Hepatocyte (in vitro differentiated cells): Measurements from ENCODE around the gene GRK4. TPM values are rescaled to one million over a fixed set of nuclear protein-coding genes. Genes with fewer than 3 reads are reported as not detected.
"Not testable (repeated sequence)": the region's sequence is repeated elsewhere in the genome, so short reads cannot be mapped to it uniquely, and the experiment has no call there.

Source experiments
- DNase-seq: peaks from one replicate; pipeline ENCODE4 v3.0.0-alpha.2; 2016; ENCODE audit warnings: low spot score
- H2AFZ ChIP-seq: fragments of 200-600 bp; sonication (generic); 2 replicates; pipeline ENCODE4 v1.6.0; 2016; ENCODE audit warnings: antibody characterized with exemption, mild to moderate bottlenecking
- H3K27ac ChIP-seq: fragments of 200-600 bp; sonication (generic); 2 replicates; pipeline ENCODE4 v1.5.1; 2016; ENCODE audit warnings: mild to moderate bottlenecking
- H3K27me3 ChIP-seq: fragments of 200-600 bp; sonication (generic); 2 replicates; pipeline ENCODE4 v1.6.1; 2016
- H3K36me3 ChIP-seq: fragments of 200-600 bp; sonication (generic); replicated peaks from 2 replicates; pipeline ENCODE4 v1.5.1; 2016; ENCODE audit warnings: low read depth; ENCODE audit not compliant: insufficient read depth
- H3K4me1 ChIP-seq: fragments of 200-600 bp; sonication (generic); 2 replicates; pipeline ENCODE4 v1.5.1; 2016; ENCODE audit warnings: mild to moderate bottlenecking, moderate library complexity; ENCODE audit not compliant: insufficient read depth
- H3K4me2 ChIP-seq: fragments of 200-600 bp; sonication (generic); 2 replicates; pipeline ENCODE4 v1.6.0; 2016
- H3K4me3 ChIP-seq: fragments of 200-600 bp; sonication (generic); 2 replicates; pipeline ENCODE4 v1.5.1; 2016; ENCODE audit warnings: mild to moderate bottlenecking
- H3K79me2 ChIP-seq: fragments of 200-600 bp; sonication (generic); 2 replicates; pipeline ENCODE4 v1.6.0; 2017; ENCODE audit warnings: mild to moderate bottlenecking
- H3K9me2 ChIP-seq: fragments of 200-600 bp; sonication (generic); replicated peaks from 2 replicates; pipeline ENCODE4 v1.6.0; 2017; ENCODE audit warnings: mild to moderate bottlenecking; ENCODE audit not compliant: insufficient read depth
- H3K9me3 ChIP-seq: fragments of 200-600 bp; sonication (generic); 2 replicates; pipeline ENCODE4 v1.5.1; 2016; ENCODE audit warnings: low read depth, mild to moderate bottlenecking
- H4K20me1 ChIP-seq: fragments of 200-600 bp; sonication (generic); 2 replicates; pipeline ENCODE4 v1.6.0; 2016; ENCODE audit warnings: mild to moderate bottlenecking; ENCODE audit not compliant: insufficient read depth, poor library complexity, severe bottlenecking
- EZH2 ChIP-seq: fragments of 200-600 bp; sonication (generic); IDR thresholded peaks from 2 replicates; pipeline ENCODE4 v1.6.1; 2016; ENCODE audit warnings: antibody characterized with exemption, mild to moderate bottlenecking, borderline replicate concordance
- EZH2phosphoT487 ChIP-seq: fragments of 200-600 bp; sonication (generic); IDR thresholded peaks from one replicate; pipeline ENCODE4 v1.6.1; 2018; ENCODE audit warnings: antibody characterized with exemption, mild to moderate bottlenecking, low read depth, moderate library complexity; ENCODE audit not compliant: unreplicated experiment, severe bottlenecking
- WGBS: methylation state at CpG from one replicate; pipeline ENCODE4 v1.1.6; 2016; ENCODE audit warnings: low lambda C conversion rate; ENCODE audit errors: missing lambda C conversion rate; 5-methylcytosine and 5-hydroxymethylcytosine counted together
- polyA plus RNA-seq: library from polyadenylated mRNA; unstranded; fragments of >200 nt; fragmentation: Nextera tagmentation; extraction: Ambion mirVana; gene quantifications from 2 replicates; pipeline ENCODE4 v1.2.1, GENCODE V29; 2016
- total RNA-seq: library from RNA; depleted of rRNA; stranded (reverse); fragments of >200 nt; gene quantifications from 2 replicates; pipeline ENCODE4 v1.2.3, GENCODE V29; 2014
- TF ChIP-seq, protein P1 (sequence below): fragments of 200-600 bp; sonication (generic); IDR thresholded peaks from 2 replicates; pipeline ENCODE4 v1.5.1; 2016; ENCODE audit warnings: antibody characterized with exemption, mild to moderate bottlenecking; ENCODE audit not compliant: poor library complexity

Gene GRK4
- total and polyA plus RNA-seq, 2 experiments from 2014 or later, result 4.9 to 6.1 TPM

DNA sequence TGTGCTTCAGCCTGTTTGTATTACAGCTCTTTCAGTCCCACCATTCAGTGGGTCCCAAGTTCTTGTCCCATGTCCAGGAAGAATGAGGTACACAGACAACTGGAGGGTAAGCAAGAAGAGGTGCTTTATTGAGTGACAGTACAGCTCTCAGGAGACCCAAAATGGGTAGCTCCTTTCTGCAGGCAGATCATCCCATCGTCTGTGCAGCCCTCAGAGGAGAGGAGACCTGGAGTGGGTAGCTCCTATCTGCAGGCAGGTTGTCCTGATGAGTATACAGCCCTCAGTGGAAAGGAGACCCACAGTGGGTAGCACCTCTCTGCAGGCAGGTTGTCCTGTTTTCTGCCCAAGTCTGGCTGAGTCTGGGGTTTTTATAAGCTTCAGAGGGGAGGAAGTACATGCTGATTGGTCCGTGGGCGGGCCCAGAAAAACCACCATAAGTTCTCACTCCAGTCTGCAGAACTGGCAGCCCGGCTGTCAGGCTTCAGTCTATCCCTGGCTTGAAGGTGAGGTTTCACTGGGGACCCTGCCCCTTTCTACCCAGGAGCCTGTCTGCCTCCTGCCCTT, 18.0 kb downstream of the GRK4 start:
- no peaks in the 10 kb centered on the region for H4K20me1 ChIP-seq
- no peak for TF ChIP-seq EZH2
- TF ChIP-seq EZH2phosphoT487, result no peak
- TF ChIP-seq, protein P1, sequence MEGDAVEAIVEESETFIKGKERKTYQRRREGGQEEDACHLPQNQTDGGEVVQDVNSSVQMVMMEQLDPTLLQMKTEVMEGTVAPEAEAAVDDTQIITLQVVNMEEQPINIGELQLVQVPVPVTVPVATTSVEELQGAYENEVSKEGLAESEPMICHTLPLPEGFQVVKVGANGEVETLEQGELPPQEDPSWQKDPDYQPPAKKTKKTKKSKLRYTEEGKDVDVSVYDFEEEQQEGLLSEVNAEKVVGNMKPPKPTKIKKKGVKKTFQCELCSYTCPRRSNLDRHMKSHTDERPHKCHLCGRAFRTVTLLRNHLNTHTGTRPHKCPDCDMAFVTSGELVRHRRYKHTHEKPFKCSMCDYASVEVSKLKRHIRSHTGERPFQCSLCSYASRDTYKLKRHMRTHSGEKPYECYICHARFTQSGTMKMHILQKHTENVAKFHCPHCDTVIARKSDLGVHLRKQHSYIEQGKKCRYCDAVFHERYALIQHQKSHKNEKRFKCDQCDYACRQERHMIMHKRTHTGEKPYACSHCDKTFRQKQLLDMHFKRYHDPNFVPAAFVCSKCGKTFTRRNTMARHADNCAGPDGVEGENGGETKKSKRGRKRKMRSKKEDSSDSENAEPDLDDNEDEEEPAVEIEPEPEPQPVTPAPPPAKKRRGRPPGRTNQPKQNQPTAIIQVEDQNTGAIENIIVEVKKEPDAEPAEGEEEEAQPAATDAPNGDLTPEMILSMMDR, result no peak
- 78% methylated on average over 4 of the region's 4 CpGs for WGBS
- no peak overlapping the region for H3K4me2 ChIP-seq
- no peak overlapping the region for H3K27ac ChIP-seq
- H3K36me3 ChIP-seq, result no peaks in the 10 kb centered on the region
- no peaks in the 10 kb centered on the region for H3K9me3 ChIP-seq
- no peaks in the 10 kb centered on the region for H3K79me2 ChIP-seq
- peaks cover 4% of the 10 kb centered on the region for H3K4me1 ChIP-seq
- no peak overlapping the region for H2AFZ ChIP-seq
- no peak overlapping the region for H3K4me3 ChIP-seq
- H3K9me2 ChIP-seq, result no peaks in the 10 kb centered on the region
- DNase-seq, result no peak
- no peaks in the 10 kb centered on the region for H3K27me3 ChIP-seq

DNA sequence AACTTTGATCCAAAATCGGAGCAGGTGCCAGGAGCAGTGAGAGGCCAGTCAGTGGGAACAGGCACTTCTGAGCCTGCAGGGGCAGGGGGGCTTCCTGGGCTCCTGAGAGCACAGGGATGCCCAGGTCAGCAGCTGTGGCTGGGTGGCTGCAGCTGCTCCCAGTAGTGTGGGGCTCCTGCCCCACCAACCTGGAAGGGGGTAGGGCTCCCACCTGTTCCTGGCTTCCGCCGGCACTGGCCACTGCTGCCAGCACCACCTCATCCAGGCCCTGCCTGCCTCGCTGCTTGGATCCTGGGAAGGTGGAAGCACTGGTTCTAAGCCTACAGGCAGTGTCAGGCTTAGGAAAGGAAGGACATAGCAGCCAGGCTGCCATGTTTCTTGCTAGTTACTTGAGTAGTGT, 18.6 kb downstream of the GRK4 start:
- Histone ChIP-seq H3K27me3 (no peaks in the 10 kb centered on the region), H3K4me2 (no peak overlapping the region), H3K9me2 (no peaks in the 10 kb centered on the region), H3K27ac (no peak overlapping the region), H3K4me3 (no peak overlapping the region), H3K4me1 (no peaks in the 10 kb centered on the region), H3K9me3 (no peaks in the 10 kb centered on the region), H3K79me2 (no peaks in the 10 kb centered on the region), H4K20me1 (no peaks in the 10 kb centered on the region), H3K36me3 (no peaks in the 10 kb centered on the region), H2AFZ (no peak overlapping the region)
- TF ChIP-seq EZH2 (no peak), EZH2phosphoT487 (no peak)
- TF ChIP-seq, protein P1, result no peak
- no peak for DNase-seq
- WGBS, result 81% methylated on average over 4 of the region's 4 CpGs

DNA sequence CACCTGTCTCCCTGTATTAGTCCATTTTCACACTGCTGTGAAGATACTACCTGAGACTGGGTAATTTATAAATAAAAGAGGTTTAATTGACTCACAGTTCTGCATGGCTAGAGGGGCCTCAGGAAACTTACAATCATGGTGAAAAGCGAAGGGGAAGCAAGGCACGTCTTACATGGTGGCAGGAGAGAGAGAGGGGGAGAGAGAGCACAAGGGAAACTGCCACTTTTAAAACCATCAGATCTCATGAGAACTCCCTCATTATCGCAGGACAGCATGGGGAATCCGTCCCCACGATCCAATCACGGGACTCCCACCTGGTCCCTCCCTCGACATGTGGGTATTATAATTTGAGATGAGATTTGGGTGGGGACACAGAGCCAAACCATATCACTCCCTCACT, 20.3 kb downstream of the GRK4 start:
- H3K27ac ChIP-seq, H3K9me3 ChIP-seq, H3K79me2 ChIP-seq: not testable (repeated sequence)

DNA sequence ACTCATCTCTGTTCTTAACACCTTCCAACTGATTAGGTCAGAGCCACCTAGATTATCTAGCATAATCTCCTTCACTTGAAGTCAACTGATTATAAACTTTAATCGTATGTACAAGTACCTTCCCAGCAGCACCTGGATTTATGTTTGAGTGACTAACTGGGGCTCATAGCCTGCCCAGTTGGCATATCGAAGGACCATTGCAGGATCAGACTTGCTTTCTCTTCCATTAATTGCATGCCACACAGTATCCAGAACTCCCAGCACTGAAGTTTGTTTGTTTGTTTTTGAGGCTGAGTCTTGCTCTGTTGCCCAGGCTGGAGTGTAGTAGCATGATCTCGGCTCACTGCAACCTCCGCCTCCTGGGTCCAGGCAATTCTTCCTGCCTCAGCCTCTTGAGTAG, 27.9 kb downstream of the GRK4 start:
- Histone ChIP-seq H3K4me1 (no peaks in the 10 kb centered on the region), H3K36me3 (no peaks in the 10 kb centered on the region), H3K4me3 (no peak overlapping the region), H3K9me2 (no peaks in the 10 kb centered on the region), H3K4me2 (no peak overlapping the region), H4K20me1 (no peaks in the 10 kb centered on the region), H2AFZ (no peak overlapping the region), H3K27me3 (no peaks in the 10 kb centered on the region), H3K27ac (no peak overlapping the region), H3K9me3 (no peaks in the 10 kb centered on the region), H3K79me2 (no peaks in the 10 kb centered on the region)
- 87% methylated on average over 4 of the region's 4 CpGs for WGBS
- TF ChIP-seq EZH2 (no peak), EZH2phosphoT487 (no peak)
- TF ChIP-seq, protein P1, result no peak
- DNase-seq, result no peak

More for the DNA sequence above, 20.3 kb downstream of the GRK4 start:
- not testable (repeated sequence) for H4K20me1 ChIP-seq, H3K36me3 ChIP-seq, H3K4me2 ChIP-seq, H3K4me3 ChIP-seq, H3K9me2 ChIP-seq, H2AFZ ChIP-seq, H3K27me3 ChIP-seq, DNase-seq, H3K4me1 ChIP-seq
- 86% methylated on average over 7 of the region's 7 CpGs for WGBS
